Small intestine (tissue), 7 donors: ENCODE results near the gene METRN. TPM values are rescaled to one million over a fixed set of nuclear protein-coding genes. Genes with fewer than 3 reads are reported as not detected.
"Not testable (repeated sequence)": the region's sequence is repeated elsewhere in the genome, so short reads cannot be mapped to it uniquely, and the experiment has no call there.

ENCODE experiments used
- DNase-seq, 2 donors: peaks; one replicate each; pipeline versions ENCODE4 v3.0.0 to v3.0.0-alpha.2; 2013
- FAIRE-seq: peaks from 2 replicates; lab custom pipeline; 2012; peaks lifted over from hg19 to GRCh38; lab: Jason Lieb, UNC
- H3K27ac ChIP-seq, 3 donors: one replicate each; pipeline ENCODE4 v1.5.1; 2013; ENCODE audit warnings: low read length in 2 of 3, mild to moderate bottlenecking in 2 of 3, control low read depth in 1 of 3, inconsistent platforms in 1 of 3, low read depth in 1 of 3, moderate library complexity in 1 of 3
- H3K27me3 ChIP-seq, 3 donors: one replicate each; pipeline ENCODE4 v1.6.1; 2013; ENCODE audit warnings: low read length in 3 of 3, inconsistent platforms in 1 of 3; ENCODE audit not compliant: control insufficient read depth in 3 of 3, insufficient read depth in 3 of 3
- H3K36me3 ChIP-seq, 3 donors: one replicate each; pipeline ENCODE4 v1.6.1; 2013; ENCODE audit warnings: low read length in 3 of 3, inconsistent platforms in 1 of 3, low read depth in 1 of 3, mild to moderate bottlenecking in 1 of 3, moderate library complexity in 1 of 3; ENCODE audit not compliant: control insufficient read depth in 3 of 3, insufficient read depth in 2 of 3
- H3K4me1 ChIP-seq, 3 donors: one replicate each; pipeline ENCODE4 v1.6.1; 2013; ENCODE audit warnings: low read length in 2 of 3, inconsistent platforms in 1 of 3, low read depth in 1 of 3, mild to moderate bottlenecking in 1 of 3, moderate library complexity in 1 of 3; ENCODE audit not compliant: control insufficient read depth in 3 of 3, insufficient read depth in 2 of 3
- H3K4me3 ChIP-seq, 3 donors: one replicate each; pipeline ENCODE4 v1.5.1; 2013; ENCODE audit warnings: low read length in 3 of 3, control low read depth in 1 of 3, inconsistent platforms in 1 of 3, low read depth in 1 of 3, mild to moderate bottlenecking in 1 of 3, moderate library complexity in 1 of 3
- H3K9me3 ChIP-seq, 2 donors: one replicate each; pipeline ENCODE4 v1.6.1; 2013; ENCODE audit warnings: low read depth in 1 of 2, low read length in 1 of 2; ENCODE audit not compliant: control insufficient read depth in 2 of 2, insufficient read depth in 1 of 2
- WGBS, 3 donors: extraction: QIAGEN DNeasy Blood & Tissue Kit; methylation state at CpG; one replicate each; pipeline ENCODE4 v1.1.7; 2013; 5-methylcytosine and 5-hydroxymethylcytosine counted together
- polyA plus RNA-seq, 4 donors: library from polyadenylated mRNA; stranded (reverse) in 3 of 4; unstranded in 1 of 4; fragments of 200-250 nt in 3 of 4; fragments of 120-200 nt in 1 of 4; gene quantifications; one replicate each; pipeline versions ENCODE4 v1.2.1 to v1.2.3, GENCODE V29; 2013
- donor health status: healthy with polysubstance abuse.
- donor health status: control.
- donor health status: control.
- donor health status: Bipolar disorder and iron deficiency.
- donor health status: healthy.

Gene METRN
- polyA plus RNA-seq, 4 donors = 4.9 to 14.1 (median 9.3) TPM

GRCh38 chr16:742894-743293, 28.0 kb downstream of the METRN start:
- H3K27me3 ChIP-seq, H3K9me3 ChIP-seq, DNase-seq, FAIRE-seq, H3K4me3 ChIP-seq, H3K27ac ChIP-seq: not testable (repeated sequence)
- Histone ChIP-seq H3K4me1 (peaks cover 0 to 10% (median 3%) of the 10 kb centered on the region in 3 donors), H3K36me3 (peaks cover 0 to 14% (median 0%) of the 10 kb centered on the region in 3 donors)
- 74 to 82% (median 82%) methylated on average over 12 to 14 of the region's 14 CpGs for WGBS, 3 donors

GRCh38 chr16:743794-744500, 29.0 kb downstream of the METRN start:
- H3K27me3 ChIP-seq = no peaks in the 10 kb centered on the region
- 67 to 83% (median 81%) methylated on average over 15 to 21 of the region's 21 CpGs for WGBS, 3 donors
- FAIRE-seq (no peak), DNase-seq (no peak)
- H3K27ac ChIP-seq = no peak overlapping the region
- peaks cover 0 to 7% (median 0%) of the 10 kb centered on the region in 3 donors for H3K36me3 ChIP-seq
- H3K4me3 ChIP-seq = no peak overlapping the region
- no peaks in the 10 kb centered on the region for H3K9me3 ChIP-seq
- H3K4me1 ChIP-seq = peaks cover 0 to 10% (median 3%) of the 10 kb centered on the region in 3 donors

GRCh38 chr16:745739-746138, 30.8 kb downstream of the METRN start:
- H3K4me1 ChIP-seq = peaks cover 0 to 3% (median 0%) of the 10 kb centered on the region in 3 donors
- no peaks in the 10 kb centered on the region for H3K36me3 ChIP-seq
- peaks cover 0 to 2% (median 0%) of the 10 kb centered on the region in 3 donors for H3K27me3 ChIP-seq
- FAIRE-seq (no peak), DNase-seq (peak in 1 of 2 donors; percentile 62)
- H3K27ac ChIP-seq = no peak overlapping the region
- WGBS, 3 donors = 2 to 5% (median 3%) methylated on average over 14 of the region's 14 CpGs
- H3K4me3 ChIP-seq = no peak overlapping the region
- no peaks in the 10 kb centered on the region for H3K9me3 ChIP-seq

GRCh38 chr16:746637-747036, 31.7 kb downstream of the METRN start:
- Histone ChIP-seq H3K27me3 (peaks cover 2 to 6% (median 5%) of the 10 kb centered on the region in 3 donors), H3K27ac (no peak overlapping the region), H3K4me1 (no peaks in the 10 kb centered on the region), H3K9me3 (no peaks in the 10 kb centered on the region), H3K36me3 (no peaks in the 10 kb centered on the region), H3K4me3 (no peak overlapping the region)
- FAIRE-seq (no peak), DNase-seq (no peak)
- WGBS, 3 donors = 72 to 84% (median 80%) methylated on average over 10 to 13 of the region's 13 CpGs

GRCh38 chr16:747978-748746, 33.2 kb downstream of the METRN start:
- no peaks in the 10 kb centered on the region for H3K9me3 ChIP-seq
- no peaks in the 10 kb centered on the region for H3K36me3 ChIP-seq
- peaks cover 0 to 3% (median 0%) of the 10 kb centered on the region in 3 donors for H3K4me1 ChIP-seq
- DNase-seq = no peak
- no peak overlapping the region for H3K27ac ChIP-seq
- 67 to 83% (median 73%) methylated on average over 39 of the region's 39 CpGs for WGBS, 3 donors
- H3K4me3 ChIP-seq = no peak overlapping the region
- no peak for FAIRE-seq
- H3K27me3 ChIP-seq = peaks cover 2 to 8% (median 6%) of the 10 kb centered on the region in 3 donors

GRCh38 chr16:749010-749409, 34.1 kb downstream of the METRN start:
- no peak overlapping the region for H3K4me3 ChIP-seq
- H3K4me1 ChIP-seq = peaks cover 0 to 3% (median 0%) of the 10 kb centered on the region in 3 donors
- no peak for DNase-seq
- no peaks in the 10 kb centered on the region for H3K9me3 ChIP-seq
- 77 to 90% (median 80%) methylated on average over 6 of the region's 6 CpGs for WGBS, 3 donors
- H3K27ac ChIP-seq = no peak overlapping the region
- peaks cover 2 to 8% (median 6%) of the 10 kb centered on the region in 3 donors for H3K27me3 ChIP-seq
- H3K36me3 ChIP-seq = no peaks in the 10 kb centered on the region
- no peak for FAIRE-seq

GRCh38 chr16:750485-750884, 35.6 kb downstream of the METRN start:
- no peaks in the 10 kb centered on the region for H3K36me3 ChIP-seq
- 63 to 73% (median 72%) methylated on average over 9 of the region's 9 CpGs for WGBS, 3 donors
- H3K27me3 ChIP-seq = peaks cover 2 to 8% (median 6%) of the 10 kb centered on the region in 3 donors
- FAIRE-seq (no peak), DNase-seq (no peak)
- no peak overlapping the region for H3K4me3 ChIP-seq
- H3K9me3 ChIP-seq = no peaks in the 10 kb centered on the region
- peaks cover 0 to 3% (median 0%) of the 10 kb centered on the region in 3 donors for H3K4me1 ChIP-seq
- H3K27ac ChIP-seq = no peak overlapping the region

- WGBS, 3 donors = 38 to 62% (median 51%) methylated on average over 38 to 39 of the region's 39 CpGs
- Histone ChIP-seq H3K4me3 (no peak overlapping the region), H3K27ac (no peak overlapping the region), H3K9me3 (no peaks in the 10 kb centered on the region), H3K4me1 (peaks cover 0 to 3% (median 0%) of the 10 kb centered on the region in 3 donors), H3K36me3 (no peaks in the 10 kb centered on the region), H3K27me3 (peaks cover 2 to 8% (median 6%) of the 10 kb centered on the region in 3 donors)
- FAIRE-seq = no peak
- DNase-seq = no peak
These were observed 36.5 kb downstream of the METRN start for GRCh38 chr16:751152-752006.
